HEK293 (cell line): Measurements from ENCODE around the gene TUT1.
"Not testable (repeated sequence)": the region's sequence is repeated elsewhere in the genome, so short reads cannot be mapped to it uniquely, and the experiment has no call there.

Experiments
- CTCF ChIA-PET: fragments of 350-600 bp; formaldehyde crosslinking; extraction: SDS; loops from one replicate; lab custom pipeline; 2021; ENCODE audit warnings: antibody characterized with exemption; lab: Yijun Ruan, JAX
- POLR2A ChIA-PET: fragments of 300-600 bp; formaldehyde crosslinking; extraction: SDS; loops from one replicate; lab custom pipeline; 2020; ENCODE audit warnings: antibody characterized with exemption, inconsistent platforms; lab: Yijun Ruan, JAX
- H3K27ac ChIP-seq: fragments of 200-500 bp; sonication (Bioruptor generic); 2 replicates; pipeline ENCODE4 v1.5.1; 2014; ENCODE audit warnings: low read depth, low read length, control low read depth, inconsistent platforms; ENCODE audit errors: extremely low read depth
- H3K36me3 ChIP-seq, 2 experiments: fragments of 200-500 bp in 1 of 2; sonication (Bioruptor generic) in 1 of 2; 1 replicate in 1 of 2; 2 replicates in 1 of 2; pipeline ENCODE4 v1.5.1; 2014 to 2017; ENCODE audit warnings: inconsistent platforms in 2 of 2, low read length in 2 of 2; ENCODE audit not compliant: control insufficient read depth in 2 of 2, insufficient read depth in 1 of 2
- H3K4me1 ChIP-seq: fragments of 200-500 bp; sonication (Bioruptor generic); 2 replicates; pipeline ENCODE4 v1.5.1; 2014; ENCODE audit warnings: mild to moderate bottlenecking, low read length, inconsistent platforms; ENCODE audit not compliant: control insufficient read depth, insufficient read depth
- H3K4me3 ChIP-seq: 2 replicates; pipeline ENCODE4 v1.5.1; 2011; ENCODE audit warnings: low read depth, mild to moderate bottlenecking, control low read depth, low read length, moderate library complexity
- H3K9me3 ChIP-seq: fragments of 200-500 bp; sonication (Bioruptor generic); 2 replicates; pipeline ENCODE4 v1.5.1; 2014; ENCODE audit warnings: low read depth, low read length, inconsistent platforms; ENCODE audit not compliant: control insufficient read depth, insufficient read depth
- EGR2 ChIP-seq: fragments of 450-650 bp; formaldehyde crosslinking; IDR thresholded peaks from 2 replicates; pipeline ENCODE4 v1.5.1; 2016; ENCODE audit warnings: low read depth, missing biosample characterization, missing genetic modification characterization
- GLIS2 ChIP-seq: fragments of 450-650 bp; formaldehyde crosslinking; IDR thresholded peaks from 2 replicates; pipeline ENCODE4 v1.5.1; 2016; ENCODE audit warnings: missing biosample characterization, missing genetic modification characterization
- KLF7 ChIP-seq: fragments of 450-650 bp; formaldehyde crosslinking; IDR thresholded peaks from 2 replicates; pipeline ENCODE4 v1.5.1; 2016; ENCODE audit warnings: missing biosample characterization, missing genetic modification characterization, borderline replicate concordance
- KLF8 ChIP-seq: fragments of 450-650 bp; formaldehyde crosslinking; IDR thresholded peaks from 2 replicates; pipeline ENCODE4 v1.5.1; 2016; ENCODE audit warnings: missing biosample characterization, missing genetic modification characterization
- PRDM4 ChIP-seq: fragments of 450-650 bp; formaldehyde crosslinking; IDR thresholded peaks from 2 replicates; pipeline ENCODE4 v1.5.1; 2017; ENCODE audit warnings: missing biosample characterization, missing genetic modification characterization
- SP3 ChIP-seq: fragments of 450-650 bp; formaldehyde crosslinking; IDR thresholded peaks from 2 replicates; pipeline ENCODE4 v1.5.1; 2016; ENCODE audit warnings: missing biosample characterization, missing genetic modification characterization
- ZBTB49 ChIP-seq: fragments of 450-650 bp; formaldehyde crosslinking; IDR thresholded peaks from 2 replicates; pipeline ENCODE4 v1.5.1; 2016; ENCODE audit warnings: missing biosample characterization, missing genetic modification characterization, low read depth
- ZFP3 ChIP-seq: fragments of 450-650 bp; formaldehyde crosslinking; IDR thresholded peaks from 2 replicates; pipeline ENCODE4 v1.5.1; 2016; ENCODE audit warnings: low read depth, missing biosample characterization, missing genetic modification characterization
- ZFP37 ChIP-seq: fragments of 450-650 bp; formaldehyde crosslinking; IDR thresholded peaks from 2 replicates; pipeline ENCODE4 v1.5.1; 2016; ENCODE audit warnings: missing biosample characterization, missing genetic modification characterization
- ZNF10 ChIP-seq: fragments of 450-650 bp; formaldehyde crosslinking; IDR thresholded peaks from 2 replicates; pipeline ENCODE4 v1.5.1; 2017; ENCODE audit warnings: missing biosample characterization, missing genetic modification characterization
- ZNF133 ChIP-seq: fragments of 450-650 bp; formaldehyde crosslinking; IDR thresholded peaks from 2 replicates; pipeline ENCODE4 v1.5.1; 2016; ENCODE audit warnings: missing biosample characterization, missing genetic modification characterization
- ZNF184 ChIP-seq: fragments of 450-650 bp; IDR thresholded peaks from 2 replicates; pipeline ENCODE4 v1.5.1; 2018; ENCODE audit warnings: missing biosample characterization, mild to moderate bottlenecking, missing genetic modification characterization
- ZNF274 ChIP-seq, 2 experiments: fragments of 200-500 bp in 1 of 2; fragments of 450-650 bp in 1 of 2; sonication (Bioruptor generic) in 1 of 2; formaldehyde crosslinking in 1 of 2; IDR thresholded peaks; 2 replicates each; pipeline versions ENCODE4 v1.5.1 to v1.6.1; 2014 to 2016; ENCODE audit warnings: borderline replicate concordance in 1 of 2, inconsistent platforms in 1 of 2, low read length in 1 of 2, missing biosample characterization in 1 of 2, missing genetic modification characterization in 1 of 2
- ZNF341 ChIP-seq: fragments of 450-650 bp; formaldehyde crosslinking; IDR thresholded peaks from 2 replicates; pipeline ENCODE4; 2016; ENCODE audit warnings: low read depth, missing biosample characterization, missing genetic modification characterization
- ZNF600 ChIP-seq: fragments of 450-650 bp; formaldehyde crosslinking; IDR thresholded peaks from 2 replicates; pipeline ENCODE4 v1.5.1; 2016; ENCODE audit warnings: missing biosample characterization, missing genetic modification characterization
- ZNF76 ChIP-seq: fragments of 450-650 bp; formaldehyde crosslinking; IDR thresholded peaks from 2 replicates; pipeline ENCODE4; 2016; ENCODE audit warnings: low read depth, missing biosample characterization, missing genetic modification characterization, borderline replicate concordance
- ZSCAN4 ChIP-seq: fragments of 450-650 bp; formaldehyde crosslinking; IDR thresholded peaks from 2 replicates; pipeline ENCODE4 v1.5.1; 2017; ENCODE audit warnings: missing biosample characterization, missing genetic modification characterization

TUT1 gene

GRCh38 chr11:62621027-62621566 is 29.8 kb upstream of the TUT1 start:
- Histone ChIP-seq H3K4me3 (peak overlapping the region; percentile 71), H3K27ac (peak overlapping the region; percentile 80), H3K9me3 (no peaks in the 10 kb centered on the region), H3K4me1 (no peaks in the 10 kb centered on the region), H3K36me3 (peaks cover 0 to 36% of the 10 kb centered on the region in 2 experiments; a peak in 2 of 3 replicates)
- CTCF ChIA-PET, result interaction anchor here (0.7 to 2.5 kb wide), 5 partner anchors 10 to 249 kb away, joined by 3 to 18 read pairs (median 3); no protein-coding TSS in a partner anchor
- POLR2A ChIA-PET, result interaction anchor here (0.7 to 6.0 kb wide), 22 partner anchors 8 to 220 kb away, joined by 3 to 109 read pairs (median 7); partner anchors contain the start of genes C11orf98, CSKMT, EEF1G and EML3
- TF ChIP-seq KLF8 (tag by site-specific recombination) (no peak), PRDM4 (0 out of 2 replicates have a peak, but pooled peaks have one; percentile 76)

- not testable (repeated sequence) for H3K4me3 ChIP-seq, H3K9me3 ChIP-seq, H3K27ac ChIP-seq, H3K4me1 ChIP-seq
- ChIA-PET POLR2A (interaction anchor here (1.3 to 1.6 kb wide), 2 partner anchors 15 to 55 kb away, joined by 5 to 7 read pairs; partner anchors contain the start of genes LBHD1, MTA2 and UQCC3), CTCF (interaction anchor here (0.6 kb wide), 1 partner anchor 235 kb away, joined by 3 read pairs; no protein-coding TSS in a partner anchor)
- peaks cover 0 to 34% of the 10 kb centered on the region in 2 experiments; a peak in 2 of 3 replicates for H3K36me3 ChIP-seq
Measured at GRCh38 chr11:62616957-62617356, 25.6 kb upstream of the TUT1 start.

- POLR2A ChIA-PET, result interaction anchor here (0.6 to 1.4 kb wide), 2 partner anchors 24 to 25 kb away, joined by 3 to 7 read pairs; partner anchors contain the start of gene TUT1
Measured at GRCh38 chr11:62615521-62615920, 24.2 kb upstream of the TUT1 start.

GRCh38 chr11:62614275-62614674 is 23.0 kb upstream of the TUT1 start:
- POLR2A ChIA-PET, result no interaction called here
- Histone ChIP-seq H3K27ac (0 out of 2 replicates have a peak overlapping the region, but pooled peaks have one; percentile 2), H3K4me1 (no peaks in the 10 kb centered on the region)
- no peak for TF ChIP-seq ZFP3 (tag by site-specific recombination)
- TF ChIP-seq ZFP37 (tag by site-specific recombination), result no peak
- no peak for TF ChIP-seq KLF7
- TF ChIP-seq PRDM4, result no peak
- peak; percentile 38 for TF ChIP-seq SP3
- TF ChIP-seq ZNF10, result no peak
- no peak for TF ChIP-seq ZSCAN4 (tag by site-specific recombination)
- peak; percentile 49; the same call in 1 of the 2 replicates for TF ChIP-seq GLIS2
- TF ChIP-seq EGR2, result peak; percentile 31; the same call in 1 of the 2 replicates
- no peak for TF ChIP-seq ZNF184 (tag by site-specific recombination)
- TF ChIP-seq ZNF341 (tag by site-specific recombination), result no peak
- TF ChIP-seq ZNF274 (IDR thresholded peaks at IDR 0.05; ENCODE audit: low read length), result no peak
- no peak for TF ChIP-seq ZNF274 (tag by site-specific recombination; IDR thresholded peaks at IDR 0.05; ENCODE audit: borderline replicate concordance)
- TF ChIP-seq ZNF76 (tag by site-specific recombination), result no peak
- peak; percentile 47; the same call in 1 of the 2 replicates for TF ChIP-seq ZNF600 (tag by site-specific recombination)
- no peak for TF ChIP-seq ZBTB49 (tag by site-specific recombination)

More at GRCh38 chr11:62615521-62615920, 24.2 kb upstream of the TUT1 start:
- Histone ChIP-seq H3K4me1 (no peaks in the 10 kb centered on the region), H3K36me3 (peaks cover 0 to 35% of the 10 kb centered on the region in 2 experiments; a peak in 2 of 3 replicates), H3K9me3 (no peaks in the 10 kb centered on the region), H3K4me3 (no peak overlapping the region), H3K27ac (no peak overlapping the region)
- CTCF ChIA-PET, result no interaction called here
- TF ChIP-seq ZNF133 (tag by site-specific recombination), result no peak

More at GRCh38 chr11:62614275-62614674, 23.0 kb upstream of the TUT1 start:
- CTCF ChIA-PET, result no interaction called here
- peaks cover 0 to 43% of the 10 kb centered on the region in 2 experiments; a peak in 2 of 3 replicates for H3K36me3 ChIP-seq
- H3K4me3 ChIP-seq, result no peak overlapping the region
- no peaks in the 10 kb centered on the region for H3K9me3 ChIP-seq
